Skin epidermis (tissue), 12 donors: Measurements from ENCODE around the gene RIIAD1.
"Not testable (repeated sequence)": the region's sequence is repeated elsewhere in the genome, so short reads cannot be mapped to it uniquely, and the experiment has no call there.

Experiments used
- H3K27ac ChIP-seq, 21 experiments: fragments of 200-600 bp; sonication (generic) in 11 of 21; one replicate each; pipeline ENCODE4 v1.5.0; 2020; ENCODE audit warnings: mild to moderate bottlenecking in 3 of 21, inconsistent platforms in 2 of 21, moderate library complexity in 2 of 21
- H3K4me3 ChIP-seq, 7 experiments: fragments of 200-600 bp; sonication (generic) in 2 of 7; one replicate each; pipeline ENCODE4 v1.5.0; 2020; ENCODE audit warnings: inconsistent platforms in 2 of 7, mild to moderate bottlenecking in 2 of 7, moderate library complexity in 1 of 7

The RIIAD1 gene

DNA sequence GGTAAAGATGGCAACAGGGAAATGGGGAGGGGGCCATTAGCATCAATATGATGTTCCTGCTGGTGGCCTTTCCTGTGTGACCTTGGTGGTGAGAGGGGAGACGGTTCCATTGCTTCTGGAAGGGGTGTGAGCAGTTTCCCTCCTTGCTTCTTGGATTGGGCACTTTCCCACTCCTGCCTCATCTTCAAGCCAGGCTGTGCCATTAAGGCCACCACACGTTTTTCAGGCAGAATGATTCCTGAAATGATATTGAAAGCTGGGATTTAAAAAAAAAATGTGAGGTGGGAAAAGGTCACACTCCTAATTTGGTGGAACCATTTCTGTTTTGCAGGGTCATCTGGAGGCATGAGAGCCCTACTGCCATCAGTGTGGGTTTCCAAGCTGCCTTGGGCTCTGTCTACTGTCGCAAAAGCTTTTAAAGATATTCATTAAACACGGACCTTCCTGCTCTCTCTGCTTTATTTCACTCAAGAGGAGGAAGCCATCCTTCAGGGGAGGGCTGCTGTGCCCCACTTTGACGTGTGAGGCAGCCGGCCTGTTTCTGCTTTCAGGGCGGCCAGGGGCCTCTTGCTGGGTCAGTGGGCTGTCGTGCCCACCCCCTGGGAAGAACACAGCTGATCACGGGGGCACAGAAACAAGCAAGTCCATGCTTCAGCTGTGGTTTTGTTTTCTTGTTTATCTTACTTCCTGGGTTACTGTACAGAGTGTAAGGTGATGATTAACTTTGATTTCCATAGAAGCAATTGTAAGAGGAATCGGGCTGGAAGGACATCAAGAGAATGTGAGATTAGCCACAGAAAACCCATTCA is 8.0 kb downstream of the RIIAD1 start:
- no peak overlapping the region for H3K4me3 ChIP-seq
- no peak overlapping the region for H3K27ac ChIP-seq

GRCh38 chr1:151729966-151730291 is 8.6 kb downstream of the RIIAD1 start:
- no peak overlapping the region for H3K27ac ChIP-seq
- H3K4me3 ChIP-seq, result no peak overlapping the region

GRCh38 chr1:151733126-151733525 is 11.8 kb downstream of the RIIAD1 start:
- no peak overlapping the region for H3K27ac ChIP-seq

DNA sequence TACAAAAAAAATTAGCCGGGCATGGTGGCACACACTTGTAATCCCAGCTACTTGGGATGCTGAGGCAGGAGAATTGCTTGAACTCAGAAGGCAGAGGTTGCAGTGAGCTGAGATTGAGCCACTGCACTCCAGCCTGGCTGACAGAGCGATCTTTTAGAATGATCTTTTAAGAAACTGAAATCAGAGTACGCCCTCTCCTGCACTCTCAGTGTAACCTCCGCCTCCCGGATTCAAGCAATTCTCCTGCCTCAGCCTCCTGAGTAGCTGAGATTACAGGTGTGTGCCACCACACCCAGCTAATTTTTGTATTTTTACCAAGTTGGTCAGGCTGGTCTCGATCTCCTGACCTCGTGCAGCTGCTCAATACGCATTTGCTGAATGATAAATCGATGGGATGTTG is 12.7 kb downstream of the RIIAD1 start:
- not testable (repeated sequence) for H3K4me3 ChIP-seq, H3K27ac ChIP-seq

More at GRCh38 chr1:151733126-151733525, 11.8 kb downstream of the RIIAD1 start:
- no peak overlapping the region for H3K4me3 ChIP-seq

- H3K4me3 ChIP-seq, result no peak overlapping the region
- no peak overlapping the region for H3K27ac ChIP-seq
Measured at GRCh38 chr1:151737026-151737425, 15.7 kb downstream of the RIIAD1 start.

- H3K27ac ChIP-seq, result no peak overlapping the region
- no peak overlapping the region for H3K4me3 ChIP-seq
Measured at GRCh38 chr1:151737479-151737878, 16.2 kb downstream of the RIIAD1 start.

GRCh38 chr1:151739590-151740355 is 18.5 kb downstream of the RIIAD1 start:
- H3K4me3 ChIP-seq, result no peak overlapping the region
- H3K27ac ChIP-seq, result peak overlapping the region in 12 of 21 experiments; percentile 32 to 75 (median 56)

DNA sequence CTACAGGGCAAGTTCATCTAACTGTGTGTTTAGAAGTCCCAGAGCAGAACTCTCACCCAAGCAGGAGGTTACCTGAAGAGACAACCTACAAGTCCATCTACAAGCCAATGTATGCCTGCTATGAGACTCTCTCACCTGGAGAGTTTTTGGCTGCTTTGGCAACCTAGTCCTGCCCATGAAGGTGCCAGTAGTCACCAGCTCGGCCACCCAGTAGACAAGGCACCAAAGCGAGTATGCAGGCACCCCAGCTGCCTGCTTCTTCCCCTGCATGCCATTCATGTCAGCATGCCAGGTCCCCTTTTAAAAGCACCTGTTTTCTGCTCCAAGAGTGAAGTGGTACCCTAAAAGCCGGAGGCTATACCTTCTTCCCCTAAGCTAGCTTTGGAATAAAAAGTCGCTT is 20.2 kb downstream of the RIIAD1 start:
- H3K27ac ChIP-seq, result no peak overlapping the region
- no peak overlapping the region for H3K4me3 ChIP-seq

- no peak overlapping the region for H3K4me3 ChIP-seq
- no peak overlapping the region for H3K27ac ChIP-seq
Measured at GRCh38 chr1:151756291-151756690, 35.0 kb downstream of the RIIAD1 start.

- Histone ChIP-seq H3K27ac (no peak overlapping the region), H3K4me3 (no peak overlapping the region)
Measured at GRCh38 chr1:151759241-151759640, 37.9 kb downstream of the RIIAD1 start.

GRCh38 chr1:151760597-151761385 is 39.5 kb downstream of the RIIAD1 start:
- Histone ChIP-seq H3K27ac (no peak overlapping the region), H3K4me3 (no peak overlapping the region)

GRCh38 chr1:151762941-151763921 is 41.9 kb downstream of the RIIAD1 start, which contains the start of gene MRPL9:
MRPL9 (minus strand) TSS chr1:151763496; CDS start chr1:151763479, 17 bp downstream.
- Histone ChIP-seq H3K4me3 (peak within 1 kb of the TSS; percentile 83 to 93 (median 90)), H3K27ac (peak within 1 kb of the TSS; percentile 39 to 95 (median 88))

DNA sequence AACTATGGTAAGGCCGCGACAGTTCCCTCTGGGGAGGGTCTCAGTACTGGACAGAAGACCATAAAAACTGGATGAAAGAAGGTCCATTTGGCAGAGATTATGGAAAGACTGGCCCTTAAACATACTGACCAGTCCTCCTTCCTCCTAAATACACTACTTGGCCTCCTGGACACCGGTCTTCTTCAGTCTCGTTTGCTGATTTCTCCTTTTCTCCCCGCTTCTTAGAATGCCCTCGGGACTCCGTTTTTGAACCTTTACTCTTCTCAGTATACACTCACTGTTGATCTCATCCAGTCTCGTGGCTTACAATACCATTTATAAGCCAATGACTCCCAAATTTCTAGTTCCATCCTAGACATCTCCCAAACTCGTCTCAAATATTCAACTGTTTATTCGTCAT is 42.7 kb downstream of the RIIAD1 start:
- H3K27ac ChIP-seq, result peak overlapping the region; percentile 39 to 95 (median 88)
- peak overlapping the region; percentile 83 to 93 (median 90) for H3K4me3 ChIP-seq

DNA sequence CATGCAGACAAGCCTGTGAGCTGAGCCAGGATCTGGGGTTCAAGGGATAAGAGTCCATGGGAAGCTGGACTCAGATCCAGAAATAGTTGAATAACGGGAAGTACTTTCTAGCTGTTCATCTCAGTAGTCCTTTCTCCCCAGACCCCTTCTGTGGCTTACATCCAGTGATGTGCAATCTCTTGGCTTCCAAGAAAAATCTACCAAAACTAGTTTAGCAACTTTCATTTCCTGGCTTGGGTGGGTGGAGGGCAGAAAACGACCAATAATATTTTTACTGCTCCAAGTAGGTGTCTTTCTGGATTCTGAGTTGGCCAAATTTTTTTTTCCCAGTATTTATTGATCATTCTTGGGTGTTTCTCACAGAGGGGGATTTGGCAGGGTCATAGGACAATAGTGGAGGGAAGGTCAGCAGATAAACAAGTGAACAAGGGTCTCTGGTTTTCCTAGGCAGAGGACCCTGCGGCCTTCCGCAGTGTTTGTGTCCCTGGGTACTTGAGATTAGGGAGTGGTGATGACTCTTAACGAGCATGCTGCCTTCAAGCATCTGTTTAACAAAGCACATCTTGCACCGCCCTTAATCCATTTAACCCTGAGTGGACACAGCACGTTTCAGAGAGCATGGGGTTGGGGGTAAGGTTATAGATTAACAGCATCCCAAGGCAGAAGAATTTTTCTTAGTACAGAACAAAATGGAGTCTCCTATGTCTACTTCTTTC is 47.2 kb downstream of the RIIAD1 start:
- not testable (repeated sequence) for H3K4me3 ChIP-seq

GRCh38 chr1:151769270-151769669 is 47.9 kb downstream of the RIIAD1 start:
- not testable (repeated sequence) for H3K27ac ChIP-seq

More for the DNA sequence above, 47.2 kb downstream of the RIIAD1 start:
- H3K27ac ChIP-seq, result not testable (repeated sequence)

DNA sequence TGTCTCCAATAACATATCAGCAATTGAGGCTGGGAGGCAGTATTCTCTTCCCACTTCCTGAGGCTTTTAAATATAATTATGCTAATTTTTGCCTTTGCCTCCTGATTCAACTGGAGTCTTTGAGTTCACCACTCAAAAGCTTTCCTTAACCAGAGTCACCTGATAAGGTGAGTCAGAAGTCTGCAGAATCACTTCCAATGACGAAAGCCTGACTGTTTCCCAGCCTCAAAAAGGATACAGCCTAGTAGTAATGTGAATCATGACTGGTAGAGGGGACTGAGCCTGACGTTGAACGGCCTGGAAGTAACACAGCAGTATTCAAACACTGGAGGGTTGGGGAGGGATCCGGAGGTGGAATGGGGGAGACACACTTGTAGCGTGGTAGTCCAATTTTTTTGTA is 52.4 kb downstream of the RIIAD1 start:
- Histone ChIP-seq H3K27ac (no peak overlapping the region), H3K4me3 (no peak overlapping the region)

More at GRCh38 chr1:151769270-151769669, 47.9 kb downstream of the RIIAD1 start:
- not testable (repeated sequence) for H3K4me3 ChIP-seq

- Histone ChIP-seq H3K27ac (no peak overlapping the region), H3K4me3 (no peak overlapping the region)
Measured at GRCh38 chr1:151774256-151774922, 53.1 kb downstream of the RIIAD1 start.
